Panc1 (cell line): ENCODE data around the gene CALM1. TPM values are rescaled to one million over a fixed set of nuclear protein-coding genes. Genes with fewer than 3 reads are reported as not detected.

ENCODE experiments used
- ATAC-seq: fragments of 200-7000 bp; cut with Tn5 transposase; 2 replicates; pipeline ENCODE4 v1.9.1; 2020; ENCODE audit warnings: mild to moderate bottlenecking, moderate library complexity
- BruUV-seq: library from RNA; stranded (reverse); fragments of 400-500 nt; replicated peaks from 2 replicates; lab custom pipeline; 2021; lab: Mats Ljungman, UMichigan
- CTCF ChIA-PET: fragments of 300-600 bp; sonication (Branson Sonifier 250); formaldehyde crosslinking; loops from one replicate; lab custom pipeline; 2022; ENCODE audit warnings: antibody characterized with exemption; lab: Charles Lee
- POLR2A ChIA-PET: fragments of 300-600 bp; sonication (Branson Sonifier 250); formaldehyde crosslinking; loops from one replicate; lab custom pipeline; 2022; ENCODE audit warnings: antibody characterized with exemption; lab: Charles Lee
- DNase-seq: peaks from one replicate; pipeline ENCODE4 v3.0.0-alpha.2; 2010; ENCODE audit warnings: low read depth, low spot score
- H3K27ac ChIP-seq: 2 replicates; pipeline ENCODE4 v1.5.1; 2011; ENCODE audit warnings: mild to moderate bottlenecking, low read length, inconsistent platforms
- H3K27me3 ChIP-seq: fragments of 200-500 bp; sonication (Bioruptor generic); 2 replicates; pipeline ENCODE4 v1.6.0; 2014; ENCODE audit warnings: low read length, inconsistent platforms; ENCODE audit not compliant: control insufficient read depth, insufficient read depth
- H3K36me3 ChIP-seq: fragments of 200-500 bp; sonication (Bioruptor generic); 2 replicates; pipeline ENCODE4 v1.5.1; 2014; ENCODE audit warnings: inconsistent platforms, mild to moderate bottlenecking, low read length, moderate library complexity; ENCODE audit not compliant: control insufficient read depth, insufficient read depth
- H3K4me1 ChIP-seq: 2 replicates; pipeline ENCODE4 v1.5.1; 2011; ENCODE audit warnings: inconsistent platforms, mild to moderate bottlenecking, low read length, moderate library complexity; ENCODE audit not compliant: control insufficient read depth, insufficient read depth
- H3K4me3 ChIP-seq, 2 experiments: 2 replicates each; pipeline ENCODE4 v1.5.1; 2011 to 2012; ENCODE audit warnings: low read depth in 2 of 2, low read length in 2 of 2, mild to moderate bottlenecking in 2 of 2, inconsistent platforms in 1 of 2, moderate library complexity in 1 of 2
- H3K9me3 ChIP-seq: fragments of 200-500 bp; sonication (Bioruptor generic); 2 replicates; pipeline ENCODE4 v1.5.1; 2014; ENCODE audit warnings: low read depth, mild to moderate bottlenecking, inconsistent platforms, low read length, moderate library complexity; ENCODE audit not compliant: control insufficient read depth, insufficient read depth
- POLR2AphosphoS5 ChIP-seq: IDR thresholded peaks from 2 replicates; pipeline ENCODE4 v1.6.1; 2012; ENCODE audit warnings: mild to moderate bottlenecking, low read depth, low read length, moderate library complexity
- SIN3A ChIP-seq: IDR thresholded peaks from 2 replicates; pipeline ENCODE4 v1.6.1; 2012; ENCODE audit warnings: low read depth, mild to moderate bottlenecking, low read length, moderate library complexity, borderline replicate concordance; ENCODE audit not compliant: insufficient read depth
- TCF7L2 ChIP-seq: IDR thresholded peaks from 2 replicates; pipeline ENCODE4 v1.6.1; 2011; ENCODE audit warnings: mild to moderate bottlenecking, low read depth, low read length, inconsistent platforms
- in situ Hi-C: cut with HindIII; loops from 2 replicates; pipeline ENCODE4 v1.10.0; 2016; ENCODE audit warnings: low sequenced_read_pairs, low pct_unique_long_range_greater_than_20kb
- intact Hi-C: fragments of 100-400 bp; cut with micrococcal nuclease; formaldehyde crosslinking; loops from one replicate; pipeline ENCODE4 v1.10.0; 2022; ENCODE audit not compliant: unreplicated experiment
- total RNA-seq: library from RNA; stranded (reverse); gene quantifications from one replicate; pipeline ENCODE4 v1.2.1, GENCODE V29; 2021; ENCODE audit not compliant: unreplicated experiment
- TF ChIP-seq, protein P1 (sequence below): fragments of 450-650 bp; IDR thresholded peaks from 2 replicates; pipeline ENCODE4 v1.5.1; 2017; ENCODE audit warnings: mild to moderate bottlenecking
- TF ChIP-seq, protein P2 (sequence below), 2 experiments: IDR thresholded peaks; 2 replicates each; pipeline ENCODE4 v1.6.1; 2011 to 2012; ENCODE audit warnings: low read depth in 2 of 2, control low read depth in 1 of 2, low read length in 1 of 2, mild to moderate bottlenecking in 1 of 2, moderate library complexity in 1 of 2; ENCODE audit not compliant: insufficient read depth in 1 of 2

Gene CALM1
- total RNA-seq, 1 experiment from 2014 or later: 182 TPM

DNA sequence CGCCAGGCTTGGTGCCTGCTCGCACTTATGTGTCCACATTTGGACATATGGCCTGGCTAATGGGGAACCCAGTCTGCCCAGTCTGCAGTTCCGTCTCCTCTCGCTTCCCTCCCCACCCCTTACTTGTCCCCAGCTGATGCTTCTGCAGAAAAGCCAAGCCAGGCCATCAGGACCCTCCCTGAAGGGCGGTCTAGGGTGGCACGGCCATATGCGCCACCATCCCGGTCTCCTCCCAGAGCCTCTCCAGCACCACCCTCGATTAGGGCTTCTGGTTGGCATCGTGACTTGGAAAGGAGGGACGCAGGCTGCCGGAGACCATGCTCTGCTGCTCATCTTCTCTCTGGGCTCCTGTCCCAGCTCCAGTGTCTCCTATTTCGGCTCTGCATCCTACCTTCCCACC, 54.6 kb downstream of the CALM1 start:
- intact Hi-C loops: no loop called here
- in situ Hi-C loops: no loop called here
- no peaks in the 10 kb centered on the region for H3K9me3 ChIP-seq
- ATAC-seq (no peak), DNase-seq (no peak)
- H3K27ac ChIP-seq: no peak overlapping the region
- no peaks in the 10 kb centered on the region for H3K4me1 ChIP-seq
- ChIA-PET CTCF (no interaction called here), POLR2A (interaction anchor here (0.7 kb wide), 1 partner anchor 62 kb away, joined by 3 read pairs; no protein-coding TSS in a partner anchor)
- no peaks in the 10 kb centered on the region for H3K27me3 ChIP-seq
- no peak overlapping the region for H3K4me3 ChIP-seq
- no TSS peak for BruUV-seq
- TF ChIP-seq, protein P1, sequence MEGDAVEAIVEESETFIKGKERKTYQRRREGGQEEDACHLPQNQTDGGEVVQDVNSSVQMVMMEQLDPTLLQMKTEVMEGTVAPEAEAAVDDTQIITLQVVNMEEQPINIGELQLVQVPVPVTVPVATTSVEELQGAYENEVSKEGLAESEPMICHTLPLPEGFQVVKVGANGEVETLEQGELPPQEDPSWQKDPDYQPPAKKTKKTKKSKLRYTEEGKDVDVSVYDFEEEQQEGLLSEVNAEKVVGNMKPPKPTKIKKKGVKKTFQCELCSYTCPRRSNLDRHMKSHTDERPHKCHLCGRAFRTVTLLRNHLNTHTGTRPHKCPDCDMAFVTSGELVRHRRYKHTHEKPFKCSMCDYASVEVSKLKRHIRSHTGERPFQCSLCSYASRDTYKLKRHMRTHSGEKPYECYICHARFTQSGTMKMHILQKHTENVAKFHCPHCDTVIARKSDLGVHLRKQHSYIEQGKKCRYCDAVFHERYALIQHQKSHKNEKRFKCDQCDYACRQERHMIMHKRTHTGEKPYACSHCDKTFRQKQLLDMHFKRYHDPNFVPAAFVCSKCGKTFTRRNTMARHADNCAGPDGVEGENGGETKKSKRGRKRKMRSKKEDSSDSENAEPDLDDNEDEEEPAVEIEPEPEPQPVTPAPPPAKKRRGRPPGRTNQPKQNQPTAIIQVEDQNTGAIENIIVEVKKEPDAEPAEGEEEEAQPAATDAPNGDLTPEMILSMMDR: no peak
- TF ChIP-seq POLR2AphosphoS5 (no peak), TCF7L2 (no peak), SIN3A (no peak)
- TF ChIP-seq, protein P2, sequence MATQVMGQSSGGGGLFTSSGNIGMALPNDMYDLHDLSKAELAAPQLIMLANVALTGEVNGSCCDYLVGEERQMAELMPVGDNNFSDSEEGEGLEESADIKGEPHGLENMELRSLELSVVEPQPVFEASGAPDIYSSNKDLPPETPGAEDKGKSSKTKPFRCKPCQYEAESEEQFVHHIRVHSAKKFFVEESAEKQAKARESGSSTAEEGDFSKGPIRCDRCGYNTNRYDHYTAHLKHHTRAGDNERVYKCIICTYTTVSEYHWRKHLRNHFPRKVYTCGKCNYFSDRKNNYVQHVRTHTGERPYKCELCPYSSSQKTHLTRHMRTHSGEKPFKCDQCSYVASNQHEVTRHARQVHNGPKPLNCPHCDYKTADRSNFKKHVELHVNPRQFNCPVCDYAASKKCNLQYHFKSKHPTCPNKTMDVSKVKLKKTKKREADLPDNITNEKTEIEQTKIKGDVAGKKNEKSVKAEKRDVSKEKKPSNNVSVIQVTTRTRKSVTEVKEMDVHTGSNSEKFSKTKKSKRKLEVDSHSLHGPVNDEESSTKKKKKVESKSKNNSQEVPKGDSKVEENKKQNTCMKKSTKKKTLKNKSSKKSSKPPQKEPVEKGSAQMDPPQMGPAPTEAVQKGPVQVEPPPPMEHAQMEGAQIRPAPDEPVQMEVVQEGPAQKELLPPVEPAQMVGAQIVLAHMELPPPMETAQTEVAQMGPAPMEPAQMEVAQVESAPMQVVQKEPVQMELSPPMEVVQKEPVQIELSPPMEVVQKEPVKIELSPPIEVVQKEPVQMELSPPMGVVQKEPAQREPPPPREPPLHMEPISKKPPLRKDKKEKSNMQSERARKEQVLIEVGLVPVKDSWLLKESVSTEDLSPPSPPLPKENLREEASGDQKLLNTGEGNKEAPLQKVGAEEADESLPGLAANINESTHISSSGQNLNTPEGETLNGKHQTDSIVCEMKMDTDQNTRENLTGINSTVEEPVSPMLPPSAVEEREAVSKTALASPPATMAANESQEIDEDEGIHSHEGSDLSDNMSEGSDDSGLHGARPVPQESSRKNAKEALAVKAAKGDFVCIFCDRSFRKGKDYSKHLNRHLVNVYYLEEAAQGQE (IDR thresholded peaks at IDR 0.05; ENCODE audit: insufficient read depth in 1 of 2, low read depth in 2 of 2, low read length in 1 of 2): no peak
- H3K36me3 ChIP-seq: no peaks in the 10 kb centered on the region

DNA sequence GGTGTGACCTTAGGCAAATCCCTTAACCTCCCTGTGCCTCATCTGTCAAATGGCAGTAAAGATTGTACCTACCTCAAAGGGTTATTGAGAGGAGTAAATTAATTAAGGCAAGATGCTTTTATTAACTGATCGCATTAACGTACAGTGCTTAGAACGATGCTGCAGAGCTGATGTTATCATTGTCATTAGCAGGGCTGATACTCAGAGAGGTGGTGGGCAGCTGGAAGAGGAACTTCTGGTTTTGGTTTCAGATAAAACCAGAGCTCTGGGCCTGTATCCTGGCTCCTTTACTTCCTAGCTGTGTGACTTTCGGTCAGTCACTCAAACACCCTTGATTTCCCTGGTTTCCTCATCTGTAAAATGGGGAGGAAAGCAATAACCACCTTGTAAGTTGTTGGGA, 55.1 kb downstream of the CALM1 start:
- BruUV-seq: no TSS peak
- intact Hi-C loops: no loop called here
- POLR2A ChIA-PET: interaction anchor here (0.5 kb wide), 1 partner anchor 51 kb away, joined by 8 read pairs; no protein-coding TSS in a partner anchor

More for the DNA sequence above, 55.1 kb downstream of the CALM1 start:
- H3K9me3 ChIP-seq: no peaks in the 10 kb centered on the region
- DNase-seq (no peak), ATAC-seq (no peak)
- no peak overlapping the region for H3K27ac ChIP-seq
- no peak for TF ChIP-seq POLR2AphosphoS5
- TF ChIP-seq, protein P1: no peak
- TF ChIP-seq SIN3A: no peak
- CTCF ChIA-PET: no interaction called here
- no peak overlapping the region for H3K4me3 ChIP-seq
- no peaks in the 10 kb centered on the region for H3K36me3 ChIP-seq
- in situ Hi-C loops: no loop called here
- no peaks in the 10 kb centered on the region for H3K27me3 ChIP-seq
- no peaks in the 10 kb centered on the region for H3K4me1 ChIP-seq
